GM18520 (cell line): ENCODE results near the gene RIIAD1.

Source experiments
- ATAC-seq: cut with Tn5 transposase; IDR thresholded peaks from one replicate; pipeline ENCODE4 v1.9.1; 2021; ENCODE audit not compliant: unreplicated experiment

RIIAD1 gene

DNA sequence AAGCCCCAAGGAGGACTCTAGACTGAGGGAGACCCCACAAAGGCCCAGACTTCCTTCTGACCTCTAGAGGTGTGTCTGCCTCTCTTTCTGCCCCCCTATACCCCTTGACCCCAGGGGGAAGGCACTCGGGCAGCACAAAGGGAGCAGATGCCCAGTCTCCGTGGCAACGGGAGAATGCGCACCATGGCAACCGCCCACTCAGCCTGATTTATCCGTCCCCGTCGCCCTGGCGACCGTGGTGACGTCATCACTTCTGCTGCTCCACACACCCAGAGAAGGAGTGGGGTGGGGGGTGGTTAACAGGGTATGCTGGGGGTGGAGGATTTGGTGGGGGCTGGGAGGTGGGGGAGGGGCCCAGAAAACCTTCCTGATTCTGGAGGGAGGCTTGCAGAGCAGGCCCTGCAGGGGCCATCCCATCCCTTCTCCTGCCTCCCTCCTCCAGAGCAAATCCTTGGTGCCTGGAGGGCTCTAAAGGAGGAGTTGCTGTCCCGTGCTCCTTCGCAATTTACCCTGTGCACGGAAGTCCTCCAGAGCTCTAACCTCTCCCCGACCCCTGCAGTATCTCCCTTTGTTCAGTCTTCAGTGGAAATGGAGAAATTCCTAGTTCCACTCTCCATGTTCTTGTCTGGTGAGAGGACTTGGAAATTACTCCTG is 11.0 kb upstream of the RIIAD1 start:
- no peak for ATAC-seq

DNA sequence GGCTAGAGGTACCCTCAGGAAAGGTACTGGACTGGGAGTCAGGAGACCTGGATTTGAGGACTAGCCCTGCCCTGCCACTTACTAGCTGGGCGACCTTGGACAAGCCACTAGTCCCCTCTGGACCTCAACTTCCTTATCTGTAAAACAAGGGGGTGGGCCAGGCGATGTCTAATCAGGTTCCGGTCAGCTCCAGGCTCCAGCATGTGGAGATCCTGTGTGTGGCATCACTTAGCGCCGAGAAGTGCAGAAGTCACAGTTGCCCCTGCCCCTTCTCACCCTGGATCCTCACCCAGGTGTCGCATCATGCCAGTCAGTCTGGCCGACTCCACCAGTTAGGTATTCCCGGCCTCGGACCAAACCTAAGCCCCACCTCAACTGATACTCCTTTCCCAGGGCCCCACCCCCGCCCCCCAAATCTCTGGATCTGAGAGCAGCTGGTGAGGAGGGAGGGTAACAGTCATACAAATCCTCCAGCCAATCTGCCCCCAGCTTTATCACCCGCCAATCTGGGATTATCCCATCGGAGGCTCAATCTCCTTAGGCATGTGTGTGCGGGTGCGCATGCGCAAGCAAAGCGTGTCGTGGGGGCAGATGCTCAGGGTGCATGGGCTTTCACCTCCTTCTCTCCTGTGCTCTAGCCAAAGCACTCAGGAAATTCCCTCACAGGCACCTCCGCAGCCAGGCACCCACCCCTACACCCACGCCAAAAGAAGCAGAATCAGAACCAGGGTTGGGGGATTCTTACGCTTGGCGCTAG is 10.1 kb upstream of the RIIAD1 start:
- ATAC-seq, result no peak

DNA sequence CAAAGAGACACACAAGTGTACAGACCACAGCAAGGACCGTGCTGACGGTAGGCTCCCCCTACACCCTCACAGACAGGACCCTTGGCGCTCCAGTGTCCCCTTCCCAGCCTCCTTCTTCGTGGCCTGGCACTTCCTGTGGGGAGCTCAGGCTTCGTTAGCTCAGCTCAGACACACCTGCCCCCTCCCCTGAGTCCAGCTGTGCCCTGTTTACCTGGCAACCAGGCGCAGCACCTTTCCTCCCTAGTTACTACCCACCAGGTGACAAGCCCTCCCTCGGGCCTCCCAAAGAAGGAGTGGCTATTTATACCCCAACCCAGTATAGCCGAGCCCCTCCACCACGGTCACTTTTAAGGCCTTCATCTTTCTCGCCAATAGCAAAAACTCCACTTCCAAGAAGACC is 9.4 kb upstream of the RIIAD1 start:
- ATAC-seq, result no peak

DNA sequence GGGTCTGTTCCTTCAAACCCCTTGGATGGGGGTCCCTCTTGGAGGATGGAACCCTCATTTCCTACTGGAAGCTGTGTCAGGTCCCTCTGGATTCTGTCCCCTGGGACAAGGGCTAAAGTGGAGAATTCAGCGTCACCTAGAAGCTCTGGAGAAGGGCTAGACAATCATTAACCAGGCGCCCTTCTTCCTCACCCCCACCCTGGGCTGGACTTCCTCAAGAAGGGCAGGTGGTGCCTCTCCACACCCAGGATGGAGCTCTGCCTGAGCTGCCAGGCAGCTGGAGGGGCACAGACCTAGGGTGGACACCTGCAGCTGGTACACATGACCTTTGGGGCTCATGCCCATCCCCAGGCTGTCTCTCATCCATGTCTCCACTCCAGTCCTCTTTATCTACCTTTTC is 8.3 kb upstream of the RIIAD1 start:
- ATAC-seq, result no peak

DNA sequence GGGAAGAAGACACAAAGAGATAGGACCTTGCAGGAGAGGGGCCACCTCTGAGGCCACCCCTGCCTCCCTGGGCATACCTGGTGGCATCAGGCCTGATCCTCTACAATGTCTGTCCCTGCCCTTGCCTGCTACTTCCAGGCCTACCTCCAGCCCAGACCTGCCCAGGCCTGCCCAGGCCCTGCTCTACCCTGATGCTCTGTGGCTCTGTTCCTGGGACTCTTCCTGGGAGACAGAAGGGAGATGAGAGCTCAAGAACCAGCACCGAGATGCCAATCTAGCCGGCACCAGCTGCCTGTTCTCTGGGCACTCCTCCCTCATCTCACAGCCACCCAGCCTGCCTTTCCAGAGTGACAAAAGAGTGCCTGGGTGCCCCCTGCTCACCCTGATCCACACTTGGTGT is 7.4 kb upstream of the RIIAD1 start:
- ATAC-seq, result no peak

DNA sequence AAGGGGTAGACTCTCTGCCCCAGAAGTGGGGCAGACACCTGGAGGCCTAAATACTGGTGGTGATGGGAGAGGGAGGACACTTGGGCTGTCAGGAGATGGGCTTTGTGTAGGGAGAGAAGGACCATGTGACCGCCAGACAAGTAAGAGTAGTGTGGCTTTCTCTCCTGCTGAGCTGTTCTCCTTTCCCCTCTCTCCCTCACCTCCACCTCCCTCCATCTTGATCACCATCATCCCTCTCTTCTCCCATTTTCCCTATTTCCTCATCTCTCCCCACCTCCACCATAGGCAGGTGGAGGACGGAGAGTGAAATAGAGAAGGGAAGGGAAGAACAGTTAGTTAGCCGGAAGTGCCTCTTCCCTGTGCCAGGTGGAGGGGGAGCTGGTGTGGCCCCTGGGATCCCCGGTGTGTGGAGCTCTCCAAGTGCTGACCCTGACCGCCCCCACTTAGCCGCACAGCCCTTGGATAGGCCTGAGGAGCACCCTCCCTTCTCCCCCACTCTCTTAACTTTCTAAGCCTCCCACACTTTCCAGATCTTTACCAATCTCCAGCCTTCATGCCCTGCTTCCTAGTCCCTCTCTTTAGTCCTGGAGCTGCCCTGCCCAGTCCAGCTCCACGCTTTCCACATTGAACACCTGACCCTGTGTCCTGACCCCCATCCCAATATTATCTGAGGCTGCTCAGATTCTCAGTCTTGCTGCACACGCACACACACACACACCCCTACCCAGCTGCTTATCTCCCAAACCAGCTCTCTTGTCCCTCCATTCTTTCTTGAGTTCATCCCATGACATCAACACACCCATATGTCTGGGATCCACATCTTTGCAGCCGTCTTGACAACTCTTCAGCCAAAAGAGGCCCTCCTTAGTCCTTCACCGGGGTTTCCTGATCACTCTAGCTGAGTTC is 6.2 kb upstream of the RIIAD1 start:
- no peak for ATAC-seq

DNA sequence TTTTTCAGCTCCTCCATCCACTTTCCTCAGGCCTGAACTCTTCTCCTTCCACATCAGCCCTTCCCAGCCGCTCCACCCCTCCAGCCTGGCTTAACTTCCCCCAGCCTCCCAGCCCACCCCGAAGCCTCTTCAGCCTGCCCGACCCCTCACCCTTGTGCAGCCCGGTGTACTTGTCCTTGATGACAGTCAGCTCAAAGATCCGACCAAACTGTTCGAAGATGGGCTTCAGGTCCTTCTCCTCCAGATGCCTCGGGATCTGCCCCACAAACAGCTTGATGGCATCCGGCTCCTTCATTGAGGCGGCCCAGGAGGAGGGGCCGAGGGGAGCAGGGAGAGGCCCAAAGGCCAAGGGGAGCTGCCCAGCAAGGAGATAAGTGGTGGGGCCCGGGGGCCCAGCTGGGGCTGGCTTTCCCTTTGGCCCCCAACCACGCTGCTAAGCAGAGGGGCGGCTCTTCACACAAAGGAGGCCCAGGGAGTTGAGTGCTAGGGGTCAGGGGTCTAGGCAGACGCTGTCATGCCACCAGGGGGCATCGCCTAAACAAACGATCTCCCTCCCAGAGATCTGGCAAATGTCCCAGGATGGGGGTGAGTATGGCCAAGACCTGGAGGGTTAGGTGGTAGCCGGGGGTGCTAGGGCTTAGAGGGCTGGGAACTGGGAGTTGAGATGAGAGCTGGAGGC is 5.5 kb upstream of the RIIAD1 start:
- no peak for ATAC-seq

DNA sequence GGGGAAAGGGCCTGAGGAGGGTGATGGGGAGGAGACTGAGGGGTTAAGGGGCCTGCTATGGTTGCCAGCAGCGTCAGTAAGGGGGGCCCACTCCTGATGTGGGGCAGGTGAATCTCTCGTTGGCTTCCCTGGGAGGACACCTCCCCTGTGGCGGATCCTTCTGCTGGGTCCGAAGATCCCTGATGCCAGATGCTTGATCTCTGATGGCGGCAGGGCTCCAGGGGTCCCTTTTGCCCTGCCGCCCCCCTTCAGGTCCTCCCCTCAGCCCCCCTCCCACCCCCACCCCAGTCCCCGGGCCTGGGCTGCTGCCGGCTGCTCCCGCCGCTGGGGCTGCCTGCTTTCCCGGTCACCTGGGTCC is 4.9 kb upstream of the RIIAD1 start:
- ATAC-seq, result no peak

DNA sequence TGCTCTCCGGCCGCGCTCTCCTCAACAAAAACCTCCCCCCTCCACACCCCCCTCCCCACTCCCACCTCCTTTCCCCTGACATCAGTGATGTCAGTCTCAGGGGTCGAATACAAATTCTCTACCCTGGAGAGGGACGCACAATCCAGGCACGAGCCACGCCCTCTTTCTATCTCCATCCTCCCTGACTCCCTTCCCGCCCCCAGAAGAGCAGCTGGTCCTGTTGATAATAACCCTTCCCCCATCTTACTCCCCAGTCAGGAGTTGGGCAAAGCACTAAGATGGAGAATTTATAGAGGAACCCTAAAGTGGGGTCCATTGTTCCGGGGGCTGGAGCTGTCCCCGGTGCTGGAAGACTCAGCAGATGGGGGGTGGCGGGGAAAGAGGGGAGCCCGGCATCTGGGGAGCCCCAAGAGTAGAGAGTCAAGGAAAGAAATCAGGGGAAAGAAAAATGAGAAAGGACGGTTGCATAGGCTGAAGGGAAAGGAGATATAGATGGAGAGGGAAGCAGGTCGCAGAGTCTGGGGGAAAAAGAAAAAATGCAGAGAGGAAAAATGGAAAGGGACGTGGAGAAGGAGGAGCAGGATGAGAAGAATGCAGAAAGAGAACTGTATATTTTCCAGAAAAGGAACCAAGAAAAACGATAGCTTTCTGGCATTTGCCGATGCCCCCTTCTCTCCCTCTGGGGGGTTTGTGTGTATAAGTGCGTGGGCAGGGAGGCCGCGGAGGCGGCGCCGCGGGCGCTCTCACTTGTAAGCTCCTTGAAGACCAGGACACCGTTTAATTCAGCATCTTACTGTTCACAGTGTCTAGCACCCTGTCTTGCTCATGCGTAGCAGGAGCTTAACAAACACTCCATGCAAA is 4.3 kb upstream of the RIIAD1 start, which contains the start of gene CELF3:
CELF3 (minus strand) TSS at position 33 of the 861 bp plus-strand sequence. CDS start 783 bp downstream, outside the sequence.
- ATAC-seq, result no peak

DNA sequence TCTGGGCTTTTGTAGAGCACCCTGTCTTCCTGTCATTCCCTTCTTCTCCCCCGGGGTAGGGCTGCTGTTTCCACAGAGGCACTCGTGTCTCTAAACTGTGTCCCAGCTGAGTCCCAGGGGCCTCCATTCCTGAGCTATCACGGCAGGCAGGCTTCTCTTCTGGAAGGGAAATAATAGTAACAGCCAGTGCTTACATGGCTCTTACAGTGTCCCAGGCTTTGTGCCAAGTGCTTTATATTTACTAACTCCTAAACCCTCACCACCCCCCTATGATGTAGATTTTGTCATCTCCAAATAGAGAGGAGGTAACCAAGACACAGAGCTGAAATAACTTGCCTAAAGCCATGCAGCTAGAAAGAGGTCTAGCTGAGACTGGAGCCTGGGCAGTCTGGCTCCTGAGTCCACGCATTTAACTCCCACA is 3.3 kb upstream of the RIIAD1 start:
- ATAC-seq, result no peak

DNA sequence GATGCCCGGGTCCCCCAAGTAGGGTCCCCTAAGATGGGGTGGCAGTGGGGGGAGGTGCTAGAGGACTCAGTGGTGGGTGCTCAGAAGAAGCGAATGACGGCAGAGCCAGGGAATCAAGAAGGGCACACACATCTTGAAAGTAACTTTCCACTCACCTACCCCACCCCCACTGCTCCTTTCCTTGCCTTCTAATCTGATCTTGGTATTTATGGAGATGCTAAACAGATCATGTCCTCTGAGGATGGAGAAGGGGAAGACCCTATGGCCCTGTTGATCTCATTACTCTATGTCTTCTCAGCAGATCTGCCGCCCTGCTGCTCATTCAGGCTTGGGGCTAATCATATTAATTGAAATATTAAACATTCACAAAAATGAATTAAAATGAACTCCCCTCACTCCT is 2.7 kb upstream of the RIIAD1 start:
- no peak for ATAC-seq

DNA sequence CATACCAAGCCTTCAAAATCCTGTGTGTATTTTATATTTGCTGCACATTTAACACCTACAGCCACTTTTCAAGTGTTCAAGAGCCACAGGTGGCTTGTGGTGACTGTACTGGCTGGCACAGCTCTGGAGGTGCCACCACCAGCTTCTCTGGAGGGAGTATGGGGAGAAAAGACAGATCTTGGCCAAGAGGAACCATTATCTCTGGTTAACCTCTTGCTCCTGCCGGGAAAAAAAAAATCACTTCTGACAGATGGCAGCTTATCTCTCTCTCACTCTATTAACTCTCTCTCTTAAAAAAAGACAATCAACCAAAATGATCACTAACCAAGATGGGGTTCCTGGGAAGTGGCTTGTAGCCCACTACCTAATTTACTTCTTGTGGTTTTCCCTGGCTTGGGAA is 1.2 kb upstream of the RIIAD1 start:
- no peak for ATAC-seq

DNA sequence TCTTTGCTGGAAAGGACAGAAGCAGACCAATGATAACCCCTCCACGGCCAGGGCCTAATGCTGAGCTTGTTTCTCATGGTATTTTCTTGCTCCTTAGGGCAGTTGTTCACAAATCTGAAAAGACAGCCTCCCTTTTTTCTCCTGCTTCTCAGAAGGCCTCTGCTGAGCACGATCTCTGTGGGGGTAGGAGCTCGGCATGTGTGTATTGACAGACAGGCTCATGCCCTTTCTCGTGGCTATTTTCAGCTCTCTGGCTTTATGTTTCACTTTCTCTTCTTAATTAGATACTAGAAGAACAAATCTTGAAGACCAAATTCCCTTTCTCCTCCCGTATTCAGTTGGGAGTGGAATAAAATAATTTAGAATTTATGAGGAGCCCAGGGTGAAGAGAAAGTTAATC is 768 bp upstream of the RIIAD1 start:
- ATAC-seq, result no peak

DNA sequence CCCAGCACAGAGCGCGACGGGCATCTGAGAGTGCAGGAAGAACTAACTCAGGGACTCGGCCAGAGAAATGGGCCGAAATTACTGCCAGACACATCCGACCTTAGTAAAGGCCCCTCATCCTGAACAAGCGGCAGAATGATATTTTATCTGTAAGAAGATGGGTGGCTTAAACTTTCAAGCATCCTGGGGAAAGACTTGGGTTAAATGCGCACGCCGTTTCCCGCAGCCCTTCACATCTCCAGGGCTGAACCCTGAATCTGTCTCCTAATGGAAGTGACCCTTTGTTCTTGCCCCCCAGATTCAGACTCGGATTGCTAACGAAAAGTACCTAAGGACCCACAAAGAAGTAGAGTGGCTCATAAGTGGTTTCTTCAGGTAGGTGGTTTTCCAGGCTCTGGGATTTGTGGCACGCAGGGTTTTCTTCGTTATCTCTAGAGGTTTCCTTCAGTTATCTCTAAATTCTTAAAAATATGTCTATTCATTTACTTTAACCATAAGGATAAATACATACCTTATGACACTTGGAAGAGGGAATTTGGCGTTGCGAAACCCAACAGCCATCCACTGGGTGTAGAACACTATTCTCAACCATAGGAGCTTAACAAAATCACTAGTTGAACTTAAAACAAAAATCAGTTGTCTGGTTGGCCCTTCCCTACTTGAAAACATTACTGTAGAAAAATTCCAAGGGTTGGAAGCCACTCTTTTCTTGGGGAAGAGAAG is 627 bp downstream of the RIIAD1 start:
- ATAC-seq, result no peak

DNA sequence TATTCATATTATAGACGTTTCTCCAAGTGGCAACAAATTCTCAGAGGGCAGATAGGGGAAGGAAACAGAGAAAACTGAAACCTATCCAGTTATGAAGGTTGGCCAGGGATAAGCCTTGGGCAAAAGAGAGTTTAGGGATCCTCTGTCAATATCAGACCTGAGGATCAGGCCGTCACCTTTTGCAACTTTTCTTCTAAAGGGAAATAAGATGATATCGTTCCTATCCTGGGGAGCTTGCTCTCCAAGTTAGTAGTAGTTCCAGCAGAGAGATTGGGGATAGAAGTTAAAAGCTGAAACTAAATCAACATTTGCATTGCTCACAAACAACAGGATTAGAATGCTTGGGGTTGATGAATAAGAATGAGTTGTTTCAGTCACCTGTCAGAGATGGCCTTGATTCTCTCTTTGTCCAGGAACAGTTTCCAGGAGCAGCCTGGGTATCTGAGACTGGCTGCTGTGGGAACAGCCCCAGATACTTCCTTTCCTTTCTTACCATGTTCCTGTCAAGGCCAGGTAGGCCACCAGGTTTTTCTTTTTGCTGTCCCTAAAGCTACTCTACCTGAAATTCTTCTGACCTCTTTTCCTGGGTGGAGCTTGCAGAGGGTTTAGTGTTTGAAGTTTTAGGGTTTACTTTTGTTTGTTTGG is 2.5 kb downstream of the RIIAD1 start:
- no peak for ATAC-seq

DNA sequence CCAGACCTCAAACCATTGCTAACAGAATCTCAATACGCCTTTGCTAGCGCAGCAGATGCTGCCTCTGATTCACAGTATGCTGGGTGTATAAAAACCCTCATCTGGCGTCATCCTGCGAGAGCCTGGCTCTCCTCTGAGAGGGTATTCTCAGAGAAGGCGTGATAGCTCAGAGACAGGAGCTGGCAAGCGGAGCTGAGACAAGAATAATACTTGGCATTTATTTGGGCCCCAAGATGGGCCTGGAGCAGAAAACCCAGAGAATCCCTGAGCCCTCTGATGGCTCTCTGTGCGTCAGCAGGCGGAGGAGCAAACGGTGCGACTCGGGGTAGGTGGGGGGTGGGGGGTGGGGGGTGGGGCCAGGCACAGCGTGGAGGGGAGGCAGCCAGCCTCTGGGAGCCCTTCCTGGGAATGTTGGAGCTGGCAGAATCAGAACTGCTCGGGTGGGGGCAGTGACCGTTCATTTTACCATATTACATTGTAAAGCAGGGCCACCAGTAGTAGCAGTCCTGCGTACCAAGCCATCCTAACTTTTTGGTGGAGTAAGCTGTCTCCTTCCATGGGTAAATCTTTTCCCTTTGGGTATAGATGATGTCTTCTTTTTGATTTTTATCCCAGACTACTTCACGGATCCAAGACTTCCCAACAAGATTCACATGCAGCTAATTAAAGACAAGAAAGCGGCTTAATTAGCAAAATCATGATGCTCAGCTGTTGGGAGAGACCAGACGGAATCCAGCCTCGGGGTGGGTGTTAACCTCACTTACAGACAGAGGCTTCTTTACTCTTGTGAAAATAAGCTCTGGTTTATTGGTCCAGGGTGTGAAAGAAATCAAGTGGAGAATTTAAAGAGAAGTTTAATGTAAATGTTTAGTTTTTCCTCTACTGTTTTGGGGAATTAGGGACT is 7.1 kb downstream of the RIIAD1 start:
- ATAC-seq, result no peak

DNA sequence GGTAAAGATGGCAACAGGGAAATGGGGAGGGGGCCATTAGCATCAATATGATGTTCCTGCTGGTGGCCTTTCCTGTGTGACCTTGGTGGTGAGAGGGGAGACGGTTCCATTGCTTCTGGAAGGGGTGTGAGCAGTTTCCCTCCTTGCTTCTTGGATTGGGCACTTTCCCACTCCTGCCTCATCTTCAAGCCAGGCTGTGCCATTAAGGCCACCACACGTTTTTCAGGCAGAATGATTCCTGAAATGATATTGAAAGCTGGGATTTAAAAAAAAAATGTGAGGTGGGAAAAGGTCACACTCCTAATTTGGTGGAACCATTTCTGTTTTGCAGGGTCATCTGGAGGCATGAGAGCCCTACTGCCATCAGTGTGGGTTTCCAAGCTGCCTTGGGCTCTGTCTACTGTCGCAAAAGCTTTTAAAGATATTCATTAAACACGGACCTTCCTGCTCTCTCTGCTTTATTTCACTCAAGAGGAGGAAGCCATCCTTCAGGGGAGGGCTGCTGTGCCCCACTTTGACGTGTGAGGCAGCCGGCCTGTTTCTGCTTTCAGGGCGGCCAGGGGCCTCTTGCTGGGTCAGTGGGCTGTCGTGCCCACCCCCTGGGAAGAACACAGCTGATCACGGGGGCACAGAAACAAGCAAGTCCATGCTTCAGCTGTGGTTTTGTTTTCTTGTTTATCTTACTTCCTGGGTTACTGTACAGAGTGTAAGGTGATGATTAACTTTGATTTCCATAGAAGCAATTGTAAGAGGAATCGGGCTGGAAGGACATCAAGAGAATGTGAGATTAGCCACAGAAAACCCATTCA is 8.0 kb downstream of the RIIAD1 start:
- no peak for ATAC-seq
